Measurements from ENCODE around the gene MMP21. TPM values are rescaled to one million over a fixed set of nuclear protein-coding genes. Genes with fewer than 3 reads are reported as not detected.

Gene MMP21
- total and polyA plus RNA-seq, 2 of the 13 experiments (the other 11 are each of a cell fraction or from before 2014, with no cell fraction given): not detected

DNA sequence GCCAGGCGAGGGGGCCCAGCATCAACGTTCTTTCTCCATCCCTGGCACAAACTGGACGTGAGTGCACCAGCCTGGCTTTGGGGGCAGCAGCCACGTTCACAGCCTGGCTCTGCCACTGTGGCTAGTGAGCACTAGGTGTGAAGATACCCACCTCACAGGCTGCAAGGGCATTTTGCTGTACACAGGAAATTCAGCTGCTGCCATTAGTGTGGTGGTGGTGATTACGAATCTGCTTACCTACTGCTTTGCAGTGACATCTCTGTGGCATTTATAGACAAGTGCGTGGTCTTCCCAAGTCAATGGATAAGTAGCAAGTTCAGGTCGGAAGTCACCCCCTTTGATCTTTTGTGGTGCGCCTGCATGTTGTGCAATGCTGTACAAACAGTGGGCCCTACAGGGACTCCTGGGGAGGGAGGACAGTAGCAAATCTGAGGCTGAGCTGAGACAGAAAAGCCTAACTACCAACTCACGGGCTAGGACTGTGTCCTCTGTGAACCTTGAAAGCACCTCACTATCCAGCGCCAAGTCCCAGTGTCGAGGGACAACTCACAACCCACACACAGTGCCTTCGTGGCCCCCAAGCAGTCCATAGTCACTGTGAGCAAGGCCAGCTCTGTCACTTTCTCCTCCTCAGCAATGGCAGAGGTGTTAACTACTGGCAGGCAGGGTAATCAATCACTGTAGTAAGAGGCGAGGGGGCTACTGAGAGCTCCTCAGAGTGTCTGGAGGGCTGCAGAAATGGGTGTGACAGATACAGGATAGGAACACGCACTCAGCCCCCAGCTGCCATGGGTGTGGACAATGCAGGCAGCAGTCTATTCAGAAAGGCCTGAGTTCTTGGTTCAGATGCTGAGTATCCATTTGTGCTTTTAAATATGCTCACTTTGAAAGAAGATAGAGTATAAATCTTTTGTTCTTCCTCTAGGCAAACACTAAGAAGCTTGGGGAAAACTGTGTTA, 17.0 kb upstream of the MMP21 start (continued):
- TF ChIP-seq, protein P1, sequence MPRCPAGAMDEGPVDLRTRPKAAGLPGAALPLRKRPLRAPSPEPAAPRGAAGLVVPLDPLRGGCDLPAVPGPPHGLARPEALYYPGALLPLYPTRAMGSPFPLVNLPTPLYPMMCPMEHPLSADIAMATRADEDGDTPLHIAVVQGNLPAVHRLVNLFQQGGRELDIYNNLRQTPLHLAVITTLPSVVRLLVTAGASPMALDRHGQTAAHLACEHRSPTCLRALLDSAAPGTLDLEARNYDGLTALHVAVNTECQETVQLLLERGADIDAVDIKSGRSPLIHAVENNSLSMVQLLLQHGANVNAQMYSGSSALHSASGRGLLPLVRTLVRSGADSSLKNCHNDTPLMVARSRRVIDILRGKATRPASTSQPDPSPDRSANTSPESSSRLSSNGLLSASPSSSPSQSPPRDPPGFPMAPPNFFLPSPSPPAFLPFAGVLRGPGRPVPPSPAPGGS (CRISPR knock-in tag; IDR thresholded peaks at IDR 0.05): peak; percentile 73; the same call in 1 of the 2 replicates
- TF ChIP-seq, protein P2, sequence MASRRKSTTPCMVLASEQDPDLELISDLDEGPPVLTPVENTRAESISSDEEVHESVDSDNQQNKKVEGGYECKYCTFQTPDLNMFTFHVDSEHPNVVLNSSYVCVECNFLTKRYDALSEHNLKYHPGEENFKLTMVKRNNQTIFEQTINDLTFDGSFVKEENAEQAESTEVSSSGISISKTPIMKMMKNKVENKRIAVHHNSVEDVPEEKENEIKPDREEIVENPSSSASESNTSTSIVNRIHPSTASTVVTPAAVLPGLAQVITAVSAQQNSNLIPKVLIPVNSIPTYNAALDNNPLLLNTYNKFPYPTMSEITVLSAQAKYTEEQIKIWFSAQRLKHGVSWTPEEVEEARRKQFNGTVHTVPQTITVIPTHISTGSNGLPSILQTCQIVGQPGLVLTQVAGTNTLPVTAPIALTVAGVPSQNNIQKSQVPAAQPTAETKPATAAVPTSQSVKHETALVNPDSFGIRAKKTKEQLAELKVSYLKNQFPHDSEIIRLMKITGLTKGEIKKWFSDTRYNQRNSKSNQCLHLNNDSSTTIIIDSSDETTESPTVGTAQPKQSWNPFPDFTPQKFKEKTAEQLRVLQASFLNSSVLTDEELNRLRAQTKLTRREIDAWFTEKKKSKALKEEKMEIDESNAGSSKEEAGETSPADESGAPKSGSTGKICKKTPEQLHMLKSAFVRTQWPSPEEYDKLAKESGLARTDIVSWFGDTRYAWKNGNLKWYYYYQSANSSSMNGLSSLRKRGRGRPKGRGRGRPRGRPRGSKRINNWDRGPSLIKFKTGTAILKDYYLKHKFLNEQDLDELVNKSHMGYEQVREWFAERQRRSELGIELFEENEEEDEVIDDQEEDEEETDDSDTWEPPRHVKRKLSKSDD (CRISPR knock-in tag; IDR thresholded peaks at IDR 0.05; ENCODE audit: low read depth): peak; percentile 89
- TF ChIP-seq ZNF335 (CRISPR knock-in tag; IDR thresholded peaks at IDR 0.05) (peak; percentile 54; the same call in 1 of the 2 replicates), POLR2AphosphoS2 (IDR thresholded peaks at IDR 0.05; ENCODE audit: low read depth, low read length) (no peak), JUND (CRISPR knock-in tag; IDR thresholded peaks at IDR 0.05) (peak; percentile 49; the same call in 1 of the 2 replicates), CCDC6 (CRISPR knock-in tag; IDR thresholded peaks at IDR 0.05) (peak; percentile 78; the same call in 1 of the 2 replicates), NFYB (CRISPR knock-in tag; IDR thresholded peaks at IDR 0.05) (no peak), ZNF292 (CRISPR knock-in tag; IDR thresholded peaks at IDR 0.05; ENCODE audit: borderline replicate concordance, low read depth) (peak; percentile 80; the same call in 1 of the 2 replicates), POGZ (CRISPR knock-in tag; IDR thresholded peaks at IDR 0.05) (peak; percentile 92), CBFB (CRISPR knock-in tag; IDR thresholded peaks at IDR 0.05) (peak; percentile 96), ZFP91 (CRISPR knock-in tag; IDR thresholded peaks at IDR 0.05; ENCODE audit: borderline replicate concordance) (peak; percentile 91), FIP1L1 (IDR thresholded peaks at IDR 0.05; ENCODE audit: borderline replicate concordance, insufficient read depth, low read depth, low read length) (no peak), ZNF816 (CRISPR knock-in tag; IDR thresholded peaks at IDR 0.05; ENCODE audit: borderline replicate concordance) (no peak), RBM22 (optimal IDR thresholded peaks at IDR 0.05; ENCODE audit: low read length) (peak; percentile 54), ZNF343 (CRISPR knock-in tag; IDR thresholded peaks at IDR 0.05) (0 out of 2 replicates have a peak, but pooled peaks have one; percentile 45), CBX1 (IDR thresholded peaks at IDR 0.05; ENCODE audit: low read depth) (no peak), POLR2G (IDR thresholded peaks at IDR 0.05; ENCODE audit: low read depth, low read length) (no peak)
- TF ChIP-seq, protein P3, sequence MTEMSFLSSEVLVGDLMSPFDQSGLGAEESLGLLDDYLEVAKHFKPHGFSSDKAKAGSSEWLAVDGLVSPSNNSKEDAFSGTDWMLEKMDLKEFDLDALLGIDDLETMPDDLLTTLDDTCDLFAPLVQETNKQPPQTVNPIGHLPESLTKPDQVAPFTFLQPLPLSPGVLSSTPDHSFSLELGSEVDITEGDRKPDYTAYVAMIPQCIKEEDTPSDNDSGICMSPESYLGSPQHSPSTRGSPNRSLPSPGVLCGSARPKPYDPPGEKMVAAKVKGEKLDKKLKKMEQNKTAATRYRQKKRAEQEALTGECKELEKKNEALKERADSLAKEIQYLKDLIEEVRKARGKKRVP (CRISPR knock-in tag; IDR thresholded peaks at IDR 0.05): peak in 1 of 2 experiments; percentile 66; a peak in 2 of 4 replicates
- TF ChIP-seq, protein P4, sequence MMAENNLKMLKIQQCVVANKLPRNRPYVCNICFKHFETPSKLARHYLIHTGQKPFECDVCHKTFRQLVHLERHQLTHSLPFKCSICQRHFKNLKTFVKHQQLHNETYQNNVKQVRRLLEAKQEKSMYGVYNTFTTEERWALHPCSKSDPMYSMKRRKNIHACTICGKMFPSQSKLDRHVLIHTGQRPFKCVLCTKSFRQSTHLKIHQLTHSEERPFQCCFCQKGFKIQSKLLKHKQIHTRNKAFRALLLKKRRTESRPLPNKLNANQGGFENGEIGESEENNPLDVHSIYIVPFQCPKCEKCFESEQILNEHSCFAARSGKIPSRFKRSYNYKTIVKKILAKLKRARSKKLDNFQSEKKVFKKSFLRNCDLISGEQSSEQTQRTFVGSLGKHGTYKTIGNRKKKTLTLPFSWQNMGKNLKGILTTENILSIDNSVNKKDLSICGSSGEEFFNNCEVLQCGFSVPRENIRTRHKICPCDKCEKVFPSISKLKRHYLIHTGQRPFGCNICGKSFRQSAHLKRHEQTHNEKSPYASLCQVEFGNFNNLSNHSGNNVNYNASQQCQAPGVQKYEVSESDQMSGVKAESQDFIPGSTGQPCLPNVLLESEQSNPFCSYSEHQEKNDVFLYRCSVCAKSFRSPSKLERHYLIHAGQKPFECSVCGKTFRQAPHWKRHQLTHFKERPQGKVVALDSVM (CRISPR knock-in tag; IDR thresholded peaks at IDR 0.05): peak; percentile 99
